HG03175 (cell line): ENCODE measurements around the gene CAPN9.

Experiments
- ATAC-seq: cut with Tn5 transposase; IDR thresholded peaks from one replicate; pipeline ENCODE4 v1.9.1; 2021; ENCODE audit warnings: mild to moderate bottlenecking, moderate library complexity; ENCODE audit not compliant: unreplicated experiment

Gene CAPN9

GRCh38 chr1:230821346-230821745 lies 74.2 kb downstream of the CAPN9 start:
- no peak for ATAC-seq

- no peak for ATAC-seq
These were observed 74.9 kb downstream of the CAPN9 start for GRCh38 chr1:230822092-230822581.

DNA sequence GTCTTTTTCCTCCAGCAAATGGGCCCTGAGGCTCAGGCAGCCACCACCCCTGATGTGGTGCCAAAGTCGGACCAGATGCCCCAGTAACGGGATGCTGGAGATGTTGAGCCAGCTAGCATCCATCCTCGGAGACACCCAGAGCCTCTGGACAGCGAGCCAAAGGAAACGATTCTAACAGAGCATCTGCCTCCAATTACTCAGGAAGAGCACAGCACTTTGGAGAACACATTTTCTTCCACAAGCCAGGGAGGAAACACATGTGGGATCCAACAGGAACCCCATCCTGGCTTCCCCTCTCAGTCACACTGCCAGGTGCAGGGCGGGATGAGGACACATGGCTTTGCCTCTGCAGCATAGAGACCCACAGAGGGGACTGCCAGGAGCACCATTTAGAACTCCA lies 76.2 kb downstream of the CAPN9 start:
- no peak for ATAC-seq

GRCh38 chr1:230823931-230824381 lies 76.8 kb downstream of the CAPN9 start:
- ATAC-seq, result no peak

GRCh38 chr1:230824551-230824918 lies 77.3 kb downstream of the CAPN9 start:
- ATAC-seq, result no peak

DNA sequence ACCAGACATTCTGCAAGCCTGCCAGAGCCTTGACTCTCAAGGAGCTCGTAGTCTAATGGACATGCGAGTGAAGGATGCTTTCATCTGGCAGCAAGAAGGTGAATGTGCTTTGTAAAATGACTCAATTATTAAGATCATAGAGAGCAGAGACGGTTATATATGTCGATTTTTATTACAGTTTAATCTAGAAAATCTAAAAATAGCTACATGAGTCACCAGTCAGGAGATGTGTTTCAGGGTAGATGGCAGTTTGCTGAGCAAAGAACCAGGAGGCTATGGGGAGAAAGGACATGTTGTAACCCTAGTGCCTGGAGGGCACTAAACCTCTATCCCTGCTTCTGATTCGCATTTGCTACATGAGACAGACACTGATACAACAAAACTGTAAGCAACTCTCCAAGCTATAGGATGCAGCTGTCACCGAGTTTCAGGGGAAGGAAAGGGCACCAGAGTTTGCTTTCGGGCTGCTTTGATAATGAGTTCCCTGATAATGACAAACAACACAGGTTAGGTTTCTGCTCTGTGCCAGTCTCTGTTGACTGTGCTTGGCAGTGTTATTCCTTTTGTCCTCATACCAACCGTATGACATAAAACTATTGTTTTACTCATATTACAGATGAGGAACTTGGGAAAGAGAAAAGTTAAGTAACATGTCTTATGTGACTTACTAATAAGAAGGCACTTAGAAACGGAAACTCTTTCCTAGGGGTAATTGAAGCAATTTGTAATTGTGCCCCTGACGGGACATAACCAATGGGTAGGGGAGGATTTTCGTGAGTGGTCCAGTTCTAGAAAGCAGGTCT lies 77.9 kb downstream of the CAPN9 start:
- ATAC-seq, result no peak

DNA sequence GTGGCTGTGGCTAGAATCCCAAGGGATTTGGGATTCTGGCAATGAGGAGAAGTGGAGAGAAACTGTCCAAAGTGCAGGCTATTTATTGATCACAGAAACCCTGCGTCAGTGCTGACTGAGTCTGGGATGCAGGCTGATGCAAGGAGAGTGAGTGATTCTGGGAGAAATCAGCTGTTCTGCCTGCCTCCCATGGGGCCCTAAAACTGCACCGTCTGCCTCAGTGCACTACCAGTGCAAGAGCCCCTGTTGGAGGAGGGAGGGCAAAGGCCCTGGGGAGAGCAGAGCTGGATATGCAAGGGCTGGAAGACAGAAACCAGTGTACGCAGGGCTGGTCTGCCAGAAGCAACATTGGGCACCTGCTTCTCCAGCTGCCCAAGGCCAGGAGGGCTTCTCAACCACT lies 78.6 kb downstream of the CAPN9 start:
- ATAC-seq, result no peak

DNA sequence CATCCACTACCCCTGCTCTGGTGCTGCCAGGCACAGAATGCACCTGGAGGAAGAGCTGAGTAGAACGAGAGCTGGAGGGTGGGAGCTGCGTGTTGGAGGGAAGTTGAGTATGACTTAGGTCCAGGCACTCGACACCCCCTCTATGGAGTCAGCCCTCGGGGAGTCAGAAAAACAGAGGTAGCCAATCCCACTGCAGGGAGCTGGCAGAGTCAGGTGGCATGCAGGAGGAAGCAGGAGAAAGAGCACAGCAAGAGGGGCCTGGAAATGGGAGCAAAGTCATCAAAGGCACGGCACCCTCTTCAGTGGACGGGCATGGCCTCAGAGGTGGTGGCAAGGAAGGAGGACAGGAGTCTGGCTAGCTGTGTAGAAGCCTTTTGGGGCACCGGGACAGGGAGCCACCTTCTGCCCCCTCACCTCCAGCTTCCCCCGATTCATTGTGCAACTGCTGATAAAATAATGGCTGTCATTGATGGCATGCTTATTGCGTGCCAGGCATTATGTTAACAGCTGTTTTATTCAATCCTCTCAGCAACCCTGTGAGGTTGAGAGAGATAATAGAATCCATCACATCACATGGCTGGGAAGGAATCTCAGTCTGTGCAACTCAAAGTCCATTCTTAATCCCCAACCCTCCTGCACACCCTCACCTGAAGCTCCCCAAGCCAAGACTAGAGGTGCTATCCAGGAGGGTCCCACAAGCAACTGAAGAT lies 79.1 kb downstream of the CAPN9 start:
- ATAC-seq, result no peak

DNA sequence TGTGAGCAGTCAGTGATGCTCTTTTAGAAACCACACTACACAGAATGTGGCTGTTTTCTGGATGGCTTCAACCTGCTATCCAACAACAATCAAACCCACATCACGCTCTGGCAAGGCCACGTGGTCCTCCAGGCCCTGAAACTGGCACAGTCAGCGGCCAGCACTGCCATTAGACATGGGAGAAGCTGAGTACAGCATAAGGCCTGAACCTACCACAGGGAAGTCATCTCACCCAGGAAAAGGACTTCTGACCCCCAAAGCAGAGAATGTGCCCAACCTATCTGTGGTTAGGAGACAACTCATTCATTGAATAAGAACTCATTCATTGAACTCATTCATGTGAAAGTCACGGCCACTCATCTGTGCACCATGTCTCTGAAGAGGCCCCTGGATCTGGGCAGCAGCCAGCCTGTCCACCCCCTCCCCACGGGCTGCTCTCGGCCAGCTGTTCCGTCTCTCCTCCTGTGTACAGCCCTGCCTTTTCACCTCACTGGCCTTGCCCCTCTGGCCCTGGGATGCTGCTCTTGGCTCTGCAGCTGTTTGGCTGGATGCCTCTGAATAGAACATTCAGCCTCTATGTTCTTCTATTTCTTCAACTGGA lies 80.0 kb downstream of the CAPN9 start:
- no peak for ATAC-seq

GRCh38 chr1:230827801-230828200 lies 80.6 kb downstream of the CAPN9 start:
- no peak for ATAC-seq

- no peak for ATAC-seq
These were observed 81.2 kb downstream of the CAPN9 start for GRCh38 chr1:230828421-230828820.

- ATAC-seq, result no peak
These were observed 84.6 kb downstream of the CAPN9 start for GRCh38 chr1:230831771-230832170.

GRCh38 chr1:230832476-230832875 lies 85.3 kb downstream of the CAPN9 start:
- ATAC-seq, result no peak

GRCh38 chr1:230833511-230833910 lies 86.3 kb downstream of the CAPN9 start:
- ATAC-seq, result no peak

GRCh38 chr1:230834292-230834691 lies 87.1 kb downstream of the CAPN9 start:
- ATAC-seq, result no peak

GRCh38 chr1:230836347-230836746 lies 89.2 kb downstream of the CAPN9 start:
- ATAC-seq, result no peak

DNA sequence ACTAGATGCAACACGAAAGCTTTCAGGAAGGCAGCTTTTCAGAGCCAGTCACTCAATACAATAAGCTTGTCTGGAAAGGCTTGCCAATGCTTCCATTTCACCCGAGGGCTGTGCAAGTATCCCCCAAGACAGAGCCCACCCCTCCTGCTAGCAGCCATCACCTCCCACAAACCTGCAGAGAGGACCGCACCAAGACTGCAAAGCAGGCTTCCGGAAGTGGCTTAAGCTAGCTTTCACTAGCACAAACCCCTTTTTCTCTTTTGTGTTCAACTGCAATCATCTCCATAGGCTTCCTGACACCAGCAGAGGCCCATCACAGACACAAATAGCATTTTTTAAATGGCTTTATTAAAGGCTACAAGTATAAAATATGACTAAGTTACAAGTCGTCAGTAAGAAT lies 89.6 kb downstream of the CAPN9 start:
- ATAC-seq, result no peak

- no peak for ATAC-seq
These were observed 92.0 kb downstream of the CAPN9 start for GRCh38 chr1:230839173-230839572.

DNA sequence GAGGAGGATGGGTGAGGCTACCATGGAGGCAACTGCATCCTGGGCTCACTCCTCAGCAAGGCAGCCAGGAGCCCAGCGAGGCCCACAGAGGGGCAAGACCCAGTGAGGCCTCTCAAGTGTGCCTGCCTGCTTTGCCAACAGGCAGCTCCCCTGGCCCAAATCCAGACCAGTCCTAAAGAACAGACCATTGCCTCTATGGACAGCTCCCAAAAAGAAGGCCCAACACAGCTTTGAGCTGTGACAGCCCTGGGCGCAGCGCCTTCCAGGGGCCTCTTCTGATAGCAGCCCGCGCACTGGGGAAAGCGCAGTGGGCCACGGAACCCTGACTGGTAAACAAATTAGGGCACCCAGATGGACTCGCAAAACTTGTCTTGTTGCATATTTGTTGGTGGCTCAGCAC lies 95.6 kb downstream of the CAPN9 start:
- no peak for ATAC-seq

DNA sequence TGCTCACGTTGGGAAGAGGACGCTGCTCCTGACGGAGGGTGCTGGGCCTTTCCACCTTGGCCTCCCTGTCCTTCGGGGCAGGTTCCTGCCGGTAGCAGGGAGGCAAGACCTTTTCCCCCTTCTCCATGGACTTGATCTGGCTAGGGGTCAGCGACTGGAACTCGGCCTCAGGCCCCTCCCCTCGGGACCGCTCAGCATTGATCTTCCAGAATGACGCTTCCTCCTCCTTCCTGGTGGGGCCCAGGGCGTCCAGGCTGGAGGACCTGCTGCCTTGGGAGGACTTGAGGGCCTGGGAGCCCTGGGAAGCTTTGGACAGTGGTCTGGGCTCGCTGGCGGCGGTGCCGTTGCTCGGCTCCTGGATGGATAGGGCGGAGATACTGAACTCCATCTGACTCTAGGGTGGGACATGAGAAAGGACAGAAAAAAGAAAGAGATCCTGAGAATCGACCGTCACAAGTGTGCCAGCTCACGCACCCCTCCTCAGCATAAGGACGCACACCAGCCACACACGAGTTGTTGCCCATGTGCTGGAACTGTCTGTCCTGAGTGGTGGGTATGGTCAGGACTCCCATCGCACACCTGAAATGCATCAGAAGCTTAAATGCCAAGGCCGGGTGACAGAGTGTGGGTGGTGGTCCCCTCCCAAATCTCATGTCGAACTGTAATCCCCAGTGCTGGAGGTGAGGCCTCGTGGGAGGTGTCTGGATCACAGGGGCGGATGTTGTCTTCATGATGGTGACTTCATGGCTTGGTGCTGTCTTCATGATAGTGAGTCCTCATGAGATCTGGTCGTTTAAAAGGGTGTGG lies 96.5 kb downstream of the CAPN9 start:
- no peak for ATAC-seq

GRCh38 chr1:230844561-230844960 lies 97.4 kb downstream of the CAPN9 start:
- no peak for ATAC-seq
